Occipital lobe (tissue), 2 donors: Measurements from ENCODE around the gene SDR9C7. TPM values are rescaled to one million over a fixed set of nuclear protein-coding genes. Genes with fewer than 3 reads are reported as not detected.
"Not testable (repeated sequence)": the region's sequence is repeated elsewhere in the genome, so short reads cannot be mapped to it uniquely, and the experiment has no call there.

Source experiments
- DNase-seq: peaks from one replicate; lab custom pipeline; 2025; lab: John Stamatoyannopoulos, UW
- total RNA-seq: library from RNA; depleted of rRNA; stranded (reverse); fragments of >200 nt; gene quantifications from one replicate; pipeline ENCODE4 v1.2.3, GENCODE V29; 2014

Gene SDR9C7
- total RNA-seq, 1 donor from 2014 or later: 0.31 TPM

- not testable (repeated sequence) for DNase-seq
Measured at GRCh38 chr12:56879240-56880124, 54.7 kb downstream of the SDR9C7 start.

- no peak for DNase-seq
Measured at GRCh38 chr12:56878010-56878339, 56.2 kb downstream of the SDR9C7 start.

GRCh38 chr12:56877195-56878009 is 56.8 kb downstream of the SDR9C7 start:
- no peak for DNase-seq

GRCh38 chr12:56874821-56875220 is 59.4 kb downstream of the SDR9C7 start:
- no peak for DNase-seq

- DNase-seq: no peak
Measured at GRCh38 chr12:56873382-56873781, 60.8 kb downstream of the SDR9C7 start.

Other genes with a start within 250 kb of the SDR9C7 start
- 86.4 TPM for gene PTGES3, start 246.1 kb downstream of the SDR9C7 start, total RNA-seq
- gene NACA, start 209.1 kb downstream of the SDR9C7 start, total RNA-seq: 1,394 TPM
- gene PRIM1, start 182.1 kb downstream of the SDR9C7 start, total RNA-seq: 32.8 TPM
- gene HSD17B6, start 171.1 kb downstream of the SDR9C7 start, total RNA-seq: 1.2 TPM
- gene RDH16, start 23.2 kb upstream of the SDR9C7 start, total RNA-seq: 0.62 TPM
- gene ZBTB39, start 72.1 kb upstream of the SDR9C7 start, total RNA-seq: 10.6 TPM
- gene TAC3, start 82.1 kb upstream of the SDR9C7 start, total RNA-seq: 1.6 TPM
- not detected for gene MYO1A, start 115.7 kb upstream of the SDR9C7 start, total RNA-seq
- 7.6 TPM for gene NEMP1, start 144.4 kb upstream of the SDR9C7 start, total RNA-seq
- gene NAB2, start 154.7 kb upstream of the SDR9C7 start, total RNA-seq: 33.2 TPM
- 4.7 TPM for gene STAT6, start 177.0 kb upstream of the SDR9C7 start, total RNA-seq
- 65.4 TPM for gene LRP1, start 194.1 kb upstream of the SDR9C7 start, total RNA-seq
- not detected for gene LRP1-AS, start 213.2 kb upstream of the SDR9C7 start, total RNA-seq